K562 (cell line): Measurements from ENCODE around the gene DSCAM. TPM values are rescaled to one million over a fixed set of nuclear protein-coding genes. Genes with fewer than 3 reads are reported as not detected.

ENCODE experiments used
- ATAC-seq: fragments of 200-7000 bp; cut with Tn5 transposase; 3 replicates; pipeline ENCODE4 v1.9.1; 2020; ENCODE audit warnings: moderate library complexity
- BruUV-seq: library from RNA; stranded (reverse); fragments of 400-500 nt; replicated peaks from 2 replicates; lab custom pipeline; 2021; lab: Mats Ljungman, UMichigan
- CTCF ChIA-PET: fragments of 300-600 bp; formaldehyde crosslinking; extraction: SDS; loops from one replicate; lab custom pipeline; 2021; ENCODE audit warnings: low intra/inter-chr PET ratio; lab: Yijun Ruan, JAX
- POLR2A ChIA-PET: fragments of 300-600, 350-650 bp; sonication (Branson Sonifier 250); formaldehyde crosslinking; extraction: SDS; loops from one replicate; lab custom pipeline; 2021; ENCODE audit warnings: antibody characterized with exemption, inconsistent platforms; lab: Yijun Ruan, JAX
- DNase-seq, 4 experiments: peaks; one replicate each; pipeline versions ENCODE4 v3.0.0 to v3.0.0-alpha.2; 2011 to 2018; ENCODE audit warnings: low spot score in 3 of 4, mixed read lengths in 3 of 4; ENCODE audit errors: extremely low read depth in 1 of 4
- FAIRE-seq: peaks from 2 replicates; lab custom pipeline; 2011; peaks lifted over from hg19 to GRCh38; lab: Jason Lieb, UNC
- H2AFZ ChIP-seq: 2 replicates; pipeline ENCODE4 v1.6.0; 2011; ENCODE audit warnings: low read depth, low read length, control low read depth, inconsistent platforms
- H3K27ac ChIP-seq: fragments of 200-600 bp; 3 replicates; pipeline ENCODE4 v1.8.0; 2011; ENCODE audit warnings: low read depth, mild to moderate bottlenecking, control low read depth, inconsistent platforms, low read length, moderate library complexity, mixed read lengths; ENCODE audit errors: extremely low read depth
- H3K27me3 ChIP-seq, 2 experiments: fragments of 300-600 bp in 1 of 2; 2 replicates in 1 of 2; 3 replicates in 1 of 2; pipeline versions ENCODE4 v1.6.0 to v1.8.0; 2011; ENCODE audit warnings: inconsistent platforms in 2 of 2, low read length in 2 of 2, mild to moderate bottlenecking in 1 of 2, mixed read lengths in 1 of 2, moderate library complexity in 1 of 2; ENCODE audit not compliant: control insufficient read depth in 2 of 2, insufficient read depth in 2 of 2
- H3K36me3 ChIP-seq: fragments of 300-600 bp; 3 replicates; pipeline ENCODE4 v1.8.0; 2011; ENCODE audit warnings: mild to moderate bottlenecking, low read length, inconsistent platforms; ENCODE audit not compliant: control insufficient read depth, insufficient read depth
- H3K4me1 ChIP-seq, 2 experiments: fragments of 200-600 bp in 1 of 2; replicated peaks in 1 of 2; 2 replicates in 1 of 2; 3 replicates in 1 of 2; pipeline versions ENCODE4 v1.5.1 to v1.8.0; 2011; ENCODE audit warnings: inconsistent platforms in 2 of 2, low read length in 2 of 2, mild to moderate bottlenecking in 1 of 2, mixed read lengths in 1 of 2, moderate library complexity in 1 of 2; ENCODE audit not compliant: control insufficient read depth in 2 of 2, insufficient read depth in 2 of 2
- H3K4me2 ChIP-seq: 2 replicates; pipeline ENCODE4 v1.6.1; 2011; ENCODE audit warnings: low read length, control low read depth, inconsistent platforms, mixed read lengths; ENCODE audit not compliant: insufficient read depth
- H3K4me3 ChIP-seq: fragments of 200-600 bp; sonication (generic), shearing (Covaris generic); 2 replicates; pipeline ENCODE4 v1.5.1; 2016; ENCODE audit warnings: control low read depth, inconsistent platforms
- H3K79me2 ChIP-seq: fragments of 200-600 bp; 3 replicates; pipeline ENCODE4 v1.8.0; 2011; ENCODE audit warnings: low read length, inconsistent platforms; ENCODE audit not compliant: control insufficient read depth, insufficient read depth
- H3K9ac ChIP-seq, 2 experiments: 2 replicates each; pipeline versions ENCODE4 v1.6.0 to v1.6.1; 2011; ENCODE audit warnings: low read depth in 2 of 2, low read length in 2 of 2, control low read depth in 1 of 2, inconsistent platforms in 1 of 2, mild to moderate bottlenecking in 1 of 2, mixed read lengths in 1 of 2; ENCODE audit not compliant: insufficient read depth in 1 of 2
- H3K9me1 ChIP-seq: one replicate; pipeline ENCODE4 v1.6.0; 2011; ENCODE audit warnings: inconsistent platforms, mild to moderate bottlenecking, low read length, moderate library complexity; ENCODE audit not compliant: control insufficient read depth, insufficient read depth
- H3K9me3 ChIP-seq: replicated peaks from 2 replicates; pipeline ENCODE4 v1.5.1; 2011; ENCODE audit warnings: low read depth, low read length, inconsistent platforms; ENCODE audit not compliant: control insufficient read depth, insufficient read depth
- H4K20me1 ChIP-seq: replicated peaks from 2 replicates; pipeline ENCODE4 v1.6.1; 2011; ENCODE audit warnings: low read length, inconsistent platforms, mixed read lengths; ENCODE audit not compliant: control insufficient read depth, insufficient read depth
- AFF1 ChIP-seq, 2 experiments: fragments of 450-650 bp; IDR thresholded peaks; 2 replicates each; pipeline ENCODE4 v1.6.1; 2018; ENCODE audit warnings: mild to moderate bottlenecking in 2 of 2, low read depth in 1 of 2; ENCODE audit not compliant: partially characterized antibody in 2 of 2
- BCOR ChIP-seq: fragments of 450-650 bp; IDR thresholded peaks from 2 replicates; pipeline ENCODE4 v1.6.1; 2016
- CBX3 ChIP-seq, 2 experiments: IDR thresholded peaks; 1 replicate in 1 of 2; 2 replicates in 1 of 2; pipeline ENCODE4 v1.6.1; 2012; ENCODE audit warnings: inconsistent platforms in 2 of 2, low read length in 2 of 2, borderline replicate concordance in 1 of 2, control low read depth in 1 of 2
- ETV1 ChIP-seq: fragments of 450-650 bp; conservative IDR thresholded peaks from 2 replicates; pipeline ENCODE4 v1.6.1; 2016; ENCODE audit warnings: missing genetic modification characterization, control low read depth, low read depth, missing compliant biosample characterization
- FOXA1 ChIP-seq: fragments of 450-650 bp; IDR thresholded peaks from 2 replicates; pipeline ENCODE4 v1.6.1; 2016; ENCODE audit warnings: mild to moderate bottlenecking, borderline replicate concordance
- MAX ChIP-seq: sonication (generic); formaldehyde crosslinking; IDR thresholded peaks from 2 replicates; pipeline ENCODE4 v1.9.0; 2022; ENCODE audit warnings: mild to moderate bottlenecking, missing genetic modification reagents
- MCM3 ChIP-seq: fragments of 450-650 bp; IDR thresholded peaks from 2 replicates; pipeline ENCODE4 v1.6.1; 2016
- NKRF ChIP-seq: fragments of 450-650 bp; IDR thresholded peaks from 2 replicates; pipeline ENCODE4 v1.6.1; 2016; ENCODE audit warnings: borderline replicate concordance
- POLR2G ChIP-seq: fragments of 200-400 bp; formaldehyde crosslinking; IDR thresholded peaks from 2 replicates; pipeline ENCODE4 v1.6.1; 2017; ENCODE audit warnings: low read depth, mild to moderate bottlenecking, antibody characterized with exemption, low read length, moderate library complexity
- RFX7 ChIP-seq: fragments of 250-450 bp; sonication (Bioruptor Pico); IDR thresholded peaks from 2 replicates; pipeline ENCODE4 v1.5.1; 2021; ENCODE audit warnings: mild to moderate bottlenecking
- THRA ChIP-seq: fragments of 450-650 bp; IDR thresholded peaks from 2 replicates; pipeline ENCODE4 v1.6.1; 2017; ENCODE audit warnings: mild to moderate bottlenecking, moderate library complexity
- ZNF764 ChIP-seq: fragments of 250-450 bp; sonication (Bioruptor Pico); IDR thresholded peaks from 2 replicates; pipeline ENCODE4 v1.4.0; 2020; ENCODE audit warnings: low read depth, mild to moderate bottlenecking, moderate library complexity
- WGBS: fragments of 100-300 bp; shearing (Covaris generic); methylation state at CpG from one replicate; pipeline ENCODE4 v1.1.6; 2016; ENCODE audit warnings: low coverage, mixed read lengths; ENCODE audit not compliant: insufficient coverage; ENCODE audit errors: missing lambda C conversion rate; 5-methylcytosine and 5-hydroxymethylcytosine counted together
- in situ Hi-C: fragments of 300-500 bp; cut with MboI; formaldehyde crosslinking; loops from 4 replicates; pipeline ENCODE4 v1.15.0; 2018; ENCODE audit warnings: inconsistent platforms, mixed read lengths
- intact Hi-C: fragments of 100-400 bp; cut with micrococcal nuclease; formaldehyde crosslinking; loops from 2 replicates; pipeline ENCODE4 v1.14.2; 2022
- polyA plus RNA-seq, 8 experiments: library from polyadenylated mRNA; depleted of rRNA in 4 of 8; stranded (reverse) in 5 of 8; unstranded in 3 of 8; fragments of >200 nt; fragmentation: Nextera tagmentation in 2 of 8; fragmentation: Illumina TruSeq in 1 of 8; extraction: Ambion mirVana in 2 of 8; extraction: Trizol in 1 of 8; gene quantifications; 2 replicates each; pipeline versions ENCODE4 v1.2.1 to v1.2.3, GENCODE V29; 2011 to 2014; ENCODE audit warnings: inconsistent platforms in 1 of 8, missing spikeins in 1 of 8
- total RNA-seq, 7 experiments: library from RNA; depleted of rRNA in 6 of 7; stranded (reverse); fragments of >200 nt in 6 of 7; fragmentation: Illumina TruSeq in 2 of 7; extraction: Trizol in 2 of 7; gene quantifications; 2 replicates each; pipeline versions ENCODE4 v1.2.1 to v1.2.3, GENCODE V29; 2011 to 2021; ENCODE audit warnings: low replicate concordance in 1 of 7

DSCAM gene
- total and polyA plus RNA-seq, 9 of the 15 experiments (the other 6 are each of a cell fraction or from before 2014, with no cell fraction given) = not detected

GRCh38 chr21:40002978-40003377 is 844.0 kb downstream of the DSCAM start (continued):
- TF ChIP-seq NKRF (no peak), POLR2G (no peak), THRA (no peak), ETV1 (tag) (no peak), ZNF764 (no peak)

GRCh38 chr21:39984286-39984991 is 862.5 kb downstream of the DSCAM start:
- under 1% methylated on average over 19 of the region's 19 CpGs for WGBS
- FAIRE-seq = no peak
- TF ChIP-seq RFX7 (CRISPR knock-in tag) (no peak), CBX3 (IDR thresholded peaks at IDR 0.05; ENCODE audit: borderline replicate concordance in 1 of 2, low read length in 2 of 2) (no peak), MCM3 (no peak), BCOR (no peak), AFF1 (IDR thresholded peaks at IDR 0.05; ENCODE audit: low read depth in 1 of 2, partially characterized antibody in 2 of 2) (no peak), MAX (CRISPR knock-in tag) (no peak), FOXA1 (no peak)

More at GRCh38 chr21:39984286-39984991, 862.5 kb downstream of the DSCAM start:
- in situ Hi-C loops = no loop called here
- POLR2A ChIA-PET = no interaction called here
- H3K4me3 ChIP-seq = no peak overlapping the region
- H3K79me2 ChIP-seq = no peaks in the 10 kb centered on the region
- BruUV-seq = no TSS peak
- no peaks in the 10 kb centered on the region for H3K9me1 ChIP-seq
- no peak overlapping the region for H3K4me2 ChIP-seq
- no peaks in the 10 kb centered on the region for H3K27me3 ChIP-seq
- no peak overlapping the region for H2AFZ ChIP-seq
- intact Hi-C loops = no loop called here
- no peaks in the 10 kb centered on the region for H3K9me3 ChIP-seq
- no peaks in the 10 kb centered on the region for H3K4me1 ChIP-seq
- H4K20me1 ChIP-seq = no peaks in the 10 kb centered on the region
- no peak overlapping the region for H3K9ac ChIP-seq
- no peak overlapping the region for H3K27ac ChIP-seq
- CTCF ChIA-PET = no interaction called here
- H3K36me3 ChIP-seq = no peaks in the 10 kb centered on the region
- DNase-seq (no peak), ATAC-seq (no peak)
